COR-L47 (cell line): ENCODE results near the gene SASH3.

Experiments
- DNase-seq: peaks from one replicate; lab custom pipeline; 2025; lab: John Stamatoyannopoulos, UW

The SASH3 gene

GRCh38 chrX:129783291-129783713 lies 3.6 kb downstream of the SASH3 start:
- DNase-seq, result no peak

GRCh38 chrX:129784371-129784770 lies 4.6 kb downstream of the SASH3 start:
- DNase-seq, result no peak

- DNase-seq, result no peak
Observed at GRCh38 chrX:129785160-129785947, 5.6 kb downstream of the SASH3 start.

GRCh38 chrX:129786210-129786651 lies 6.5 kb downstream of the SASH3 start:
- DNase-seq, result no peak

- DNase-seq, result no peak
Observed at GRCh38 chrX:129787336-129788055, 7.7 kb downstream of the SASH3 start.

- DNase-seq, result no peak
Observed at GRCh38 chrX:129788527-129788926, 8.8 kb downstream of the SASH3 start.

- no peak for DNase-seq
Observed at GRCh38 chrX:129790146-129790545, 10.4 kb downstream of the SASH3 start.

- DNase-seq, result no peak
Observed at GRCh38 chrX:129790808-129791207, 11.1 kb downstream of the SASH3 start.

- no peak for DNase-seq
Observed at GRCh38 chrX:129791336-129791735, 11.6 kb downstream of the SASH3 start.

- DNase-seq, result no peak
Observed at GRCh38 chrX:129791961-129792570, 12.3 kb downstream of the SASH3 start.

GRCh38 chrX:129792586-129793291 lies 13.0 kb downstream of the SASH3 start:
- no peak for DNase-seq

GRCh38 chrX:129793604-129794191 lies 13.9 kb downstream of the SASH3 start:
- no peak for DNase-seq

- no peak for DNase-seq
Observed at GRCh38 chrX:129795584-129795983, 15.8 kb downstream of the SASH3 start.

GRCh38 chrX:129797251-129797906 lies 17.6 kb downstream of the SASH3 start:
- no peak for DNase-seq

- no peak for DNase-seq
Observed at GRCh38 chrX:129798456-129798855, 18.7 kb downstream of the SASH3 start.

- DNase-seq, result no peak
Observed at GRCh38 chrX:129798888-129799287, 19.1 kb downstream of the SASH3 start.

GRCh38 chrX:129800186-129800585 lies 20.4 kb downstream of the SASH3 start:
- DNase-seq, result no peak

GRCh38 chrX:129802863-129803262 lies 23.1 kb downstream of the SASH3 start:
- DNase-seq, result no peak

- DNase-seq, result no peak
Observed at GRCh38 chrX:129804806-129805205, 25.1 kb downstream of the SASH3 start.

GRCh38 chrX:129808158-129808828 lies 28.5 kb downstream of the SASH3 start:
- DNase-seq, result no peak
